NCI-H774 (cell line): Measurements from ENCODE around the gene TWSG1.
A peak's percentile ranks its signal among the peaks of the same experiment; 100 is the strongest.
"Not testable (repeated sequence)": the region's sequence is repeated elsewhere in the genome, so short reads cannot be mapped to it uniquely, and the experiment has no call there.

Experiments
- DNase-seq: peaks from one replicate; lab custom pipeline; 2025; lab: John Stamatoyannopoulos, UW

The TWSG1 gene

GRCh38 chr18:9335697-9336045 lies 1.1 kb downstream of the TWSG1 start:
- no peak for DNase-seq

DNA sequence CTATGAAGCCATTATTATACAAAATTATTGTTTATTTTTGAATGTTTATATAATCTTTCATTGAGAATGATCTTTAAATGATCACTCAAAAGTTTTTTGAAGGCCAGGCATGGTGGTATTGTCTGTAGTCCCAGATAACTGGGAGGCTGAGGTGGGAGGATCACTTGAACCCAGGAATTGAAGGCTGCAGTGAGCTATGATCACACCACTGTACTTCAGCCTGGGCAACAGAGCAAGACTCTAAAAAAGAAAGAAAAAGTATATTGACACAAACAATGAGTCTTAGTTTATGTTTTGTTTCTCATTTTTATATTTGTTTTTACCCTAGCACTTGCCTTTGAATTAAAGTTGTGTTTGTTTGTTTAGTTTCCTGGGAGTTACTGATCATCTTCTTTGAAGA lies 2.3 kb downstream of the TWSG1 start:
- DNase-seq: no peak

- DNase-seq: no peak
These were observed 3.3 kb downstream of the TWSG1 start for GRCh38 chr18:9337873-9338272.

DNA sequence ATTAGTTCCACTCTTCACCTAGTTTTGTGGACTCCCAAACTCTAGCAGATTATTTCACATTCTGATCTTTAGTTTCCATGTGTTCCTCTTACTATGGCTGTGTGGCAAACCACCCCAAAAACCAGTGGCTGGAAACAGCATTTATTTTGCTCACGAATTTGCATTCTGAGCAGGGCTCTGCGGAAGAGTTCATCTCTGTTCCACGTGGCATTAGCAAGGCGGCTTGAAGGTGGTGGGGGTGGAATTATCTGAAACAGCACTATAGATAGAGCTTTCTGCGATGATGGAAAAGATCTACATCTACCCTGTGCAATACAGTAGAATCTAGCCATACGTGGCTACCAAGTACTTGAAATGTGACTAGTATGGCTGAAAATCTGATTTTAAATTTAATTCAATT lies 5.9 kb downstream of the TWSG1 start:
- no peak for DNase-seq

GRCh38 chr18:9343577-9343976 lies 9.0 kb downstream of the TWSG1 start:
- DNase-seq: no peak

DNA sequence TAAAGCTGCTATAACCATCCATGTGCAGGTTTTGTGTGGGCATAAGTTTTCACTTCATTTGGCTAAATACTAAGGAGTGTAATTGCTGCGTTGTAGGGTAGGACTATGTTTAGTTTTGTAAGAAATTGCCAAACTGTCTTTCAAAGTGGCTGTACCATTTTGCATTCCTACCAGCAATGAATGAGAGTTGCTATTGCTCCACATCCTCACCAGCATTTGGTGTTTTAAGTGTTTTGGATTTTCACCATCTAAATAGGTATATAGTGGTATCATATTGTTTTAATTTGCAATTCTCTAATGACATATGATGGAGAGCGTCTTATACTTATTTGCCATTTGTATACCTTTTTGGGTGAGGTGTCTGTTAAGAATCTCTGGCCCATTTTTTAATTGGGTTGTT lies 12.2 kb downstream of the TWSG1 start:
- DNase-seq: no peak

GRCh38 chr18:9348079-9348671 lies 13.6 kb downstream of the TWSG1 start:
- DNase-seq: no peak

DNA sequence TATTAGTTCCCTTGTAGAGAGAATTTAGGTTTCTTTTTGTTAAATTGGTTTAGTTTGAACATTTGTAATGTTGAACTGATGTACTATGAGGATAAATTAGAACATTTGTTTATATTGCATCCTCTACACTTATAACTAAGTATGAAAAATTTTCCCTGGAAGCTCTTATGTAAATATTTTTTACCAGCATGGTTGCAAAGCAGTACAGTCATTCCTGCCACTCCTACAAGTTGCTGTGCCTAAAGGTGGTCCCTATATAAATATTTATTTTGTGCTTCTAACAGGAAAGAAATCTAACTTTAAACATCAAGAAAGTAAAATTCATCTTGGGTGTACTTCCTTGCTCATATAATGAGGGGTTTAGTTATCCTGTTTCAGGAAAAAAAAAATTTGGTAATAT lies 14.2 kb downstream of the TWSG1 start:
- DNase-seq: no peak

DNA sequence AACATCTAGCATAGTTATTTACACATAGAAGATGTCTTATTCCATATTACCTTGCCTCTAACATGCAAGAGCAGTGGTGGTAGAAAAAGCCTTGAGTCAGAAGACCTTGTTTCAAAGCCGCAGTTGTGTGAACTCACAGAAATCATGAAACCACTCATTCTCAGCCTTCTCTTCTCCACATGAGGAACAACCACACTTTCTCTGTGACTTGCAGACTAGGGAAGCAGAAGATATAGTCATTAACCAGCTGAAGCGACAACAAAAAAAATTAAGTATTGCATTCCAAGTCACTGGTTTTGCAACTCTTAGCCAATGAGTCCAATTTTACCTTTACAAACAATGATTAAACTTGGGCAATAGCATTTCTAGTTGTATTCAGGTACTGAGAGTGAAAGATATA lies 19.0 kb downstream of the TWSG1 start:
- no peak for DNase-seq

DNA sequence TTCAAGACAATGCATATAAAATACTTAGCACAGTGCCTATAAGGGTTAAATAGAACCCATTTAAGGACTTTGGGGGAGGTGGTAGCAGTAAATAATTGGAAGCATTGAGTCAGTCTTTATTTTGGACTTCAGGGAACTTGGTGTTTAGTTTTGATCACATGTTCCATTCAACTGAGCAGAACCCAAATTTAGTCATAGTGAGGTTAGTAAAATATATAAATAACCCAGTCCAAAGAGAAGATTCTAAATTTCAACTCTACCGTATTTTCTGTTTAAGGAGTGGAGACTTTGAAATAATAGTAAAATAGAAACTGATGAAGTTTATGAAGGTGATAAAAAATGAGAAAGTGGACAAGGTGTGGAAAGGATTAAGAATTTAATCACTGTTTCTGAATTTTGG lies 19.7 kb downstream of the TWSG1 start:
- DNase-seq: no peak

DNA sequence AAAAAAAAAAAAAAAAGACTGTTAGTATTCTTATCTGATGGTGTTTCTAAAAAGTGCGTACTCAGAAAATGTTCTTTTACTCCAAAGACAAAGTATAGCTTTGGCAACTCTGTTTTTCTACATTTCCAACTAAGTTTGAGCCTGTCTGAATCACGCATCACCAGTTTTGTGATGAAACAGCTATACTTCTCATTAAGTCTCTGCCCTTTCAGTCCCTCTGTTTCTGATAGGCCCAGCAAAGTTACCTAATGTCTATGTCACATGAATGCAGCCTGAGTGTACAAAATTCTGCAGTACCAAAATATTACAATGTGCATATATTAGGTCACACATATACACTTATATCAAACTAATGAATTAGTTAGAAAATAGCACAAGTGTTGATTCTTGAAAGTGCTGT lies 22.4 kb downstream of the TWSG1 start:
- no peak for DNase-seq

DNA sequence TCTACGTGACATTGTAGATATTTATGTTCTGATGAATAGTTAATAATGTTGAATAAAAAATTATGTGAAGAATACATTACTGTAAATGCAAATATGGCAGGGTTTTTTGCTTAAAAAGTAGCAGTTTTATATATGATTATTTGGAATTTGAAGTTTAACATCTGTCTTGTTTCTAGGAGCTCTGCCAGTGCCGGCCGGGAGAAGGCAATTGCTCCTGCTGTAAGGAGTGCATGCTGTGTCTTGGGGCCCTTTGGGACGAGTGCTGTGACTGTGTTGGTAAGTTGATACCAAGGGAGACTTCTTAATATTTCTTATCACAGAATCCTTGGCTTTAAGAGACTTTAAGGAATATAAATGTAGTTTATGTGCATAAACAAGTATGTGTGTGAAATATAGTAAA lies 25.2 kb downstream of the TWSG1 start:
- no peak for DNase-seq

GRCh38 chr18:9361191-9361590 lies 26.6 kb downstream of the TWSG1 start:
- DNase-seq: no peak

DNA sequence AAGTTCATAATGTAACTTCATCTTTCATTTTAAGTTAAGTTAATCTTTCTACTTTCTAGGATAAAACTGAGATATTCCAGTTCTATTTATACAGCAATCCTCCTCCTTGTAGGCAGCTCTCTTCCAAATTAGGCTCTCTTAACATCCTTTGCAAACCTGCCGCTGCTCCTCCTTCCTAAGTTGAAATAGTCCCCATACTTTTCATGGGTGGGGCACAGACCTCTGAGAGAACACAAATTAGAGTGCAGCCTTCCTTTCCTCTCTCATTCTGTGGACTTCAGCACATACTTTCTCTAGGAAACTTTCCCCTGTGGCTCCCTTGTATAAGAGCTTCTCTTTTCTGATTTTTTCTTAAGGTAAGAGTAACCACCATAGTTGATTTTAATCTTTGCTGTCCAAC lies 28.3 kb downstream of the TWSG1 start:
- no peak for DNase-seq

DNA sequence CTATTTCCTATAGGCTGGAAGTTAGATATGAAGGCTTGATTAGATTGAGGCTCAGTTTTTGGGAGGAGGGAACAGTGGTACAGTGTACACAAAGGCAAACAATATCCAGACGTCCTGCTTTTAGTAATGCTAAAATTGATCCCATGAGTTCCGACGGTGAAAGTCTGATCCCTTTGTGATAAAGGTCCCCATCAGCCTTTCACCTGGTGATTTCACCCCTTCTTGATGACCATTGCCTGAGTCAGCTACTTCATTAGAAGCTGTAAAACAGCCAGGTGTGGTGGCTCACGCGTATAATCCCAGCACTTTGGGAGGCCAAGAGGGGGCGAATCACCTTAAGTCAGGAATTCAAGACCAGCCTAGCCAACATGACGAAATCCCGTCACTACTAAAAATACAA lies 29.7 kb downstream of the TWSG1 start:
- no peak for DNase-seq

GRCh38 chr18:9365406-9365805 lies 30.8 kb downstream of the TWSG1 start:
- no peak for DNase-seq

- no peak for DNase-seq
These were observed 31.6 kb downstream of the TWSG1 start for GRCh38 chr18:9366126-9366714.

GRCh38 chr18:9373254-9373653 lies 38.7 kb downstream of the TWSG1 start:
- DNase-seq: not testable (repeated sequence)

DNA sequence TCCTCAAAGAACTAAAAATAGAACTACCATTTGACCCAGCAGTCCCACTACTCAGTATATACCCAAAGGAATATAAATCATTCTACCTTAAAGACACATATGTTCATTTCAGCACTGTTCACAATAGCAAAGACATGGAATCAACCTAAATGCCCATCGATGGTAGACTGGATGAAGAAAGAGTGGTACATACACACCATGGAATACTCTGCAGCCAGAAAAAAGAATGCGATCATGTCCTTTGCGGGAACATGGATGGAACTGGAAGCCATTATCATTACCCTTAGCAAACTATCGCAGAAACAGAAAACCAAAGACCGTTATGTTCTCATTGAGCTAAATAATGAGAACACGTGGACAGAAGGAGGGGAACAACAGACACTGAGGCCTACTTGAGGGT lies 44.5 kb downstream of the TWSG1 start:
- no peak for DNase-seq

GRCh38 chr18:9380101-9380500 lies 45.5 kb downstream of the TWSG1 start:
- no peak for DNase-seq

DNA sequence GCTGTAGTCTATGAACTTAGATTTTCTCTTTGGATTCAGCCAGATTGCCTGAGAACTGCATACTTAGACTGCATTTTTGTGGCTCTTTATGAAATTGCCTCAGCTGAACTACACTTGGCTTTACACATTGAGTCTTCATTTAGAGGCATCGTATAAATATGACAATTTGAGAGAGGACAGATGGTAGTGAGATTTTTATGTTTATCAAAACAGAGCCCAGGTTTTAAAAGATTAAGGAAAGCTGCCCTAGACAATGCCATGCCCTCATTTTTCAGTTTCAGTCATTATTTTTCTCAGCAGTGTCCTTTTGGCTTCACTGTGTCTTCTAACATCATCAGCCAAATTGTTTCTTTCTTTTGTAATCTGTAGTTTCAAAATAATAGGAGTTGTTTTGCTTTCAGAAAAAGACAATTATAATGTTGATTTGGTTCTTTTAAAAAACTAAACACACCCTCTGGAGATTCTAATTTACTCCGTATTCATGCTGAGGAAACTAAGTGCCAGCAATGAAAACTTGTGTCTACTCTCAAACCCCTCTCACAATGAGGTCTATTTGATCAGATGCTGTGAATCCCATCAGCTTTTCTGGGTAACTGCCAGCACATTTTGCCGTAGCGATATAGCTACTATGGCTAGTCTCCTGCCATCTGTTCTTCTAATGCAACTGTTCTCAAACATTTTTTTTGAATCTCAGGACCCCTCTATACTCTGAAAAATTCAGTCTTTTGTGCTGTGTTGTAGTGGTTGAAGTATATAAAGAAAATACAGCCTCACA lies 46.2 kb downstream of the TWSG1 start:
- DNase-seq: peak; percentile 27

- no peak for DNase-seq
These were observed 52.3 kb downstream of the TWSG1 start for GRCh38 chr18:9386879-9387278.

- DNase-seq: no peak
These were observed 53.3 kb downstream of the TWSG1 start for GRCh38 chr18:9387891-9388290.

GRCh38 chr18:9389706-9390105 lies 55.1 kb downstream of the TWSG1 start:
- DNase-seq: no peak
